ENCODE measurements around the gene EZR.

The EZR gene

DNA sequence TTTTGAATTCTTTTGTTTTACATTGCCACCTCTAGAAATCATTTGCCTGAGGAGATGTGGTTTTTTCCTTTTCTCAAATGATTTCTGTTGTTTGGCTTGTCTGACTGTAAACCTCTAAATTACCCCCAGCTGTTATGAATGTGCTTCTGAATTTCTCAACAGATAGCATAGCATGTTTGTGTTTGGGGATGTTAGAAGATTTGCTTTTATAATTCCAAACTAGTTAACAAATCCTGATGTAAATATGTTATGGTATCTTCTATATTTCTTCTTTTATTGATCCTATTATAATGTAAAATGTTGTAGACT lies 31.6 kb upstream of the EZR start:
- TF ChIP-seq EZH2 (optimal IDR thresholded peaks at IDR 0.05; ENCODE audit: low read depth, low read length) (no peak), CTCF (IDR thresholded peaks at IDR 0.05; ENCODE audit: low read length) (no peak), EZH2phosphoT487 (IDR thresholded peaks at IDR 0.05; ENCODE audit: low read length) (no peak)
- H3K79me2 ChIP-seq (ENCODE audit: low read length) = no peaks in the 10 kb centered on the region
- no peaks in the 10 kb centered on the region for H3K36me3 ChIP-seq (replicated peaks; ENCODE audit: insufficient read depth, low read length)
- no peaks in the 10 kb centered on the region for H3K27me3 ChIP-seq (replicated peaks; ENCODE audit: insufficient read depth, low read length)
- no peaks in the 10 kb centered on the region for H4K20me1 ChIP-seq (ENCODE audit: insufficient read depth, low read length)
- H3K9me3 ChIP-seq (replicated peaks; ENCODE audit: insufficient read depth, low read length) = no peaks in the 10 kb centered on the region
- no peak overlapping the region for H2AFZ ChIP-seq (ENCODE audit: low read length)
- H3K4me1 ChIP-seq (ENCODE audit: low read length) = peaks cover 19% of the 10 kb centered on the region
- 0 out of 2 replicates have a peak, but pooled peaks cover 3% of the 10 kb centered on the region for H3F3A ChIP-seq (ENCODE audit: insufficient read depth, low read length)
- H3K4me2 ChIP-seq (ENCODE audit: low read depth, low read length) = no peak overlapping the region
- no peaks in the 10 kb centered on the region for H3K9me2 ChIP-seq (replicated peaks; ENCODE audit: insufficient read depth, low read length)
- no peak overlapping the region for H3K4me3 ChIP-seq (ENCODE audit: low read length)
- DNase-seq = no peak
- peak overlapping the region; percentile 16; the same call in 1 of the 2 replicates for H3K27ac ChIP-seq (ENCODE audit: low read length)
- no peak overlapping the region for H3K9ac ChIP-seq (ENCODE audit: low read length)

DNA sequence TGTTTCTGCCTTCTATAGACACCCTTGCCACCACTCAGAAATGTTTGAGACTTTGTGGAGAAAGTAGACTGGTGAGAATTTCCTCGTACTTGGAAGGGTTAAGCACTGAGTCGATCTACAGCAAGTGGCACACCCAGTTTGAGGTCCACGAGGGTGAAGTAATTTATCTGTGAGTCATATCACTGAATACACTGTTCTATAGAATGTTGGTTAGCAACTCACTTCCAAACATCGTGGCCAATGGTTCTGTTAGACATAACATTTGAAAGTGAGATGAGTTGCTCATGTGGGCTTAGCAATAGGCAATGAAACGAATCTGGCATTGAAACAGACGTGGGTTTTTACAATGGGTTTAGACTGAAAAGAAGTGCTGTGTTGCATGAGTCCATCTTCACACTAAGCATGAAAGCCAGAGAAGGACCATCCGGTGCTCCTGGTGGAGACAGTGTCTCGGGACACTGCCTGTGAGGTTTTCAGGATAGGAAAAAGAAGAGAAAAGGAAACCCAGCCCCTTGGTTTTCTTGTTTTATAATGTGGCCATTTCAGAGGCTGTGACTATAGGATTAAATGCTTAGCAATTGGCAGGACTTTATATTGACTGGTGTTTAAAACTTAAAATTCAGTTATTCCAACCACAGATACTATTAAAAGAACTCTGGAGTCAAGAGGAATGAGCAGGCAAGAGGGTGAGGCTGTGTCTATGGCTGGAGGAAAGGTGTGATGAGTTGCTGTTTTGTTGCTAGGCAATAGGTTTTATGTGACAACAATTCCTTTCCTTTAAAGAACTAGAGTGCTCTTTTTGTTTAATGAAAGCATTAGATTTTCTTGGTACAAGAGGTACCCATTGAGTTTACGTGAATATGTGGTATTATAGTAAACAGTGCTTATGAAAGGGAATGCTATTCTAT lies 31.0 kb upstream of the EZR start:
- Histone ChIP-seq H3K36me3 (replicated peaks; ENCODE audit: insufficient read depth, low read length) (no peaks in the 10 kb centered on the region), H3K4me1 (ENCODE audit: low read length) (peaks cover 19% of the 10 kb centered on the region), H2AFZ (ENCODE audit: low read length) (no peak overlapping the region), H3K9me2 (replicated peaks; ENCODE audit: insufficient read depth, low read length) (no peaks in the 10 kb centered on the region), H3K27me3 (replicated peaks; ENCODE audit: insufficient read depth, low read length) (no peaks in the 10 kb centered on the region), H3K79me2 (ENCODE audit: low read length) (no peaks in the 10 kb centered on the region), H4K20me1 (ENCODE audit: insufficient read depth, low read length) (no peaks in the 10 kb centered on the region), H3K9me3 (replicated peaks; ENCODE audit: insufficient read depth, low read length) (no peaks in the 10 kb centered on the region), H3F3A (ENCODE audit: insufficient read depth, low read length) (0 out of 2 replicates have a peak, but pooled peaks cover 3% of the 10 kb centered on the region), H3K4me2 (ENCODE audit: low read depth, low read length) (no peak overlapping the region), H3K27ac (ENCODE audit: low read length) (peak overlapping the region; percentile 16; the same call in 1 of the 2 replicates), H3K9ac (ENCODE audit: low read length) (no peak overlapping the region), H3K4me3 (ENCODE audit: low read length) (no peak overlapping the region)
- DNase-seq = no peak
- no peak for TF ChIP-seq CTCF (IDR thresholded peaks at IDR 0.05; ENCODE audit: low read length)
- TF ChIP-seq EZH2phosphoT487 (IDR thresholded peaks at IDR 0.05; ENCODE audit: low read length) = no peak
- no peak for TF ChIP-seq EZH2 (optimal IDR thresholded peaks at IDR 0.05; ENCODE audit: low read depth, low read length)

DNA sequence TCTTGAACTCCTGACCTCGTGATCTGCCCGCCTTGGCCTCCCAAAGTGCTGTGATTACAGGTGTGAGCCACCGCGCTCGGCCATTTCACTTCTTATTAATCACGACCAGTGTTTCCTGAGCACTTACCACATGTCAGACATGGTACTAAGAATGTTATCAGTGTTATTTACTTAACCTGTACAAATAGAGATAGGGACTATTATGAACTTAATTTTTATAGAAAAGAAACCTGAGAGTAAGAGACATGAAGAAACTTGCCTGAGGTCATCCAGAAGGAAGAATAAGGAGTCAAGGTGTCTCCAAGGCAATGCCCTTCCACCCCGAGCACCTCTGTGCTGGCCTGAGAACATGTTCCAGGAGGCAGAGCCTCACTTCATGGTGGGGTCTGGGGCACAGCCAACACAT lies 29.3 kb upstream of the EZR start:
- Histone ChIP-seq H3K9ac (ENCODE audit: low read length) (no peak overlapping the region), H3K79me2 (ENCODE audit: low read length) (no peaks in the 10 kb centered on the region), H3K36me3 (replicated peaks; ENCODE audit: insufficient read depth, low read length) (no peaks in the 10 kb centered on the region), H3K27ac (ENCODE audit: low read length) (no peak overlapping the region), H3K27me3 (replicated peaks; ENCODE audit: insufficient read depth, low read length) (no peaks in the 10 kb centered on the region), H3K9me2 (replicated peaks; ENCODE audit: insufficient read depth, low read length) (no peaks in the 10 kb centered on the region), H3K4me3 (ENCODE audit: low read length) (no peak overlapping the region), H3K4me1 (ENCODE audit: low read length) (peaks cover 9% of the 10 kb centered on the region), H2AFZ (ENCODE audit: low read length) (no peak overlapping the region), H3K4me2 (ENCODE audit: low read depth, low read length) (no peak overlapping the region), H3F3A (ENCODE audit: insufficient read depth, low read length) (0 out of 2 replicates have a peak, but pooled peaks cover 2% of the 10 kb centered on the region), H4K20me1 (ENCODE audit: insufficient read depth, low read length) (no peaks in the 10 kb centered on the region), H3K9me3 (replicated peaks; ENCODE audit: insufficient read depth, low read length) (no peaks in the 10 kb centered on the region)
- TF ChIP-seq EZH2phosphoT487 (IDR thresholded peaks at IDR 0.05; ENCODE audit: low read length) (no peak), EZH2 (optimal IDR thresholded peaks at IDR 0.05; ENCODE audit: low read depth, low read length) (no peak), CTCF (IDR thresholded peaks at IDR 0.05; ENCODE audit: low read length) (no peak)
- no peak for DNase-seq
